ENCODE measurements around the gene NKAPL.

DNA sequence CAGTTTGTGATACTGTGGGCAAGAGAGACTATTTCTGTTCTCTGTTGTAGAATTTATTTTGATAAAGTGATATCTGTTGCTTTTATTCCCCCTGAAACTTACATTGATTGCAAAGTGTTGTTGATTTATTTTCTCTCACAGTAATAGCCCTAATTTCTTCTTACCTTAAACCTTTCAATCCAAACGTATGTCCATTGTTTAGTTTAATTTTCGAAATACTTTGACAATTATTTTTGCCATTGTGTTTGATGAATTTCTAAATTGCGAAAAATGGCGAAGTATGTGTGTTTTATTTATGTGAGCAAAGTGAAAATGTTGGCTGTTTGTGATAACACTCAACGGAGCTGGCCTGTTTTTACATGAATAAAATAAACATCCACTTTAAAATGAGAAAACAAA is 7.5 kb downstream of the NKAPL start:
- TF ChIP-seq, protein P1, sequence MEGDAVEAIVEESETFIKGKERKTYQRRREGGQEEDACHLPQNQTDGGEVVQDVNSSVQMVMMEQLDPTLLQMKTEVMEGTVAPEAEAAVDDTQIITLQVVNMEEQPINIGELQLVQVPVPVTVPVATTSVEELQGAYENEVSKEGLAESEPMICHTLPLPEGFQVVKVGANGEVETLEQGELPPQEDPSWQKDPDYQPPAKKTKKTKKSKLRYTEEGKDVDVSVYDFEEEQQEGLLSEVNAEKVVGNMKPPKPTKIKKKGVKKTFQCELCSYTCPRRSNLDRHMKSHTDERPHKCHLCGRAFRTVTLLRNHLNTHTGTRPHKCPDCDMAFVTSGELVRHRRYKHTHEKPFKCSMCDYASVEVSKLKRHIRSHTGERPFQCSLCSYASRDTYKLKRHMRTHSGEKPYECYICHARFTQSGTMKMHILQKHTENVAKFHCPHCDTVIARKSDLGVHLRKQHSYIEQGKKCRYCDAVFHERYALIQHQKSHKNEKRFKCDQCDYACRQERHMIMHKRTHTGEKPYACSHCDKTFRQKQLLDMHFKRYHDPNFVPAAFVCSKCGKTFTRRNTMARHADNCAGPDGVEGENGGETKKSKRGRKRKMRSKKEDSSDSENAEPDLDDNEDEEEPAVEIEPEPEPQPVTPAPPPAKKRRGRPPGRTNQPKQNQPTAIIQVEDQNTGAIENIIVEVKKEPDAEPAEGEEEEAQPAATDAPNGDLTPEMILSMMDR (IDR thresholded peaks at IDR 0.05; ENCODE audit: low read length) = no peak
- TF ChIP-seq EZH2 (IDR thresholded peaks at IDR 0.05; ENCODE audit: borderline replicate concordance, low read length) = no peak
